ENCODE measurements around the gene RNF10.

GRCh38 chr12:120488057-120488640 lies 46.0 kb upstream of the RNF10 start:
- TF ChIP-seq CTCF (IDR thresholded peaks at IDR 0.05) (no peak), ZFX (IDR thresholded peaks at IDR 0.05; ENCODE audit: borderline replicate concordance) (no peak)

Measured in 22Rv1 (cell line).